ENCODE results near the gene SIAH1.
"Not testable (repeated sequence)": the region's sequence is repeated elsewhere in the genome, so short reads cannot be mapped to it uniquely, and the experiment has no call there.

SIAH1 gene

DNA sequence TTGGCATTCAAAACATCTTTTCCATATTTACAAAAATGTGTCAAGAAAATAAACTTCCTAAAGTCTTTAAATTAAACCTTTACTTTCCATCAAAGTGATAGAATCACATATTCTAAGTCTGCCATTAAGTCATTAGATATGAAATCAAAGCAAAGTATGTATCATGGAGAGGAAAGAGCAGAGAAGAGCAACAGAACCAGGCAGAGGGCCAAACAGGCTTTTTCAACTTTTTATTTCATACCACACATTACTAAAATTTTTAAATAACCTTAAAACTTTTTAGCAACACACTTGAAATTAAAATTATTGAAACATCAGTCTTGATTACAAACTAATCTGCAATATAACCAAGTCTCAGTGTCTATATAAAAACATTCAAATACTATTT is 13.8 kb downstream of the SIAH1 start:
- ChIA-PET POLR2A (no interaction called here), CTCF (no interaction called here)

DNA sequence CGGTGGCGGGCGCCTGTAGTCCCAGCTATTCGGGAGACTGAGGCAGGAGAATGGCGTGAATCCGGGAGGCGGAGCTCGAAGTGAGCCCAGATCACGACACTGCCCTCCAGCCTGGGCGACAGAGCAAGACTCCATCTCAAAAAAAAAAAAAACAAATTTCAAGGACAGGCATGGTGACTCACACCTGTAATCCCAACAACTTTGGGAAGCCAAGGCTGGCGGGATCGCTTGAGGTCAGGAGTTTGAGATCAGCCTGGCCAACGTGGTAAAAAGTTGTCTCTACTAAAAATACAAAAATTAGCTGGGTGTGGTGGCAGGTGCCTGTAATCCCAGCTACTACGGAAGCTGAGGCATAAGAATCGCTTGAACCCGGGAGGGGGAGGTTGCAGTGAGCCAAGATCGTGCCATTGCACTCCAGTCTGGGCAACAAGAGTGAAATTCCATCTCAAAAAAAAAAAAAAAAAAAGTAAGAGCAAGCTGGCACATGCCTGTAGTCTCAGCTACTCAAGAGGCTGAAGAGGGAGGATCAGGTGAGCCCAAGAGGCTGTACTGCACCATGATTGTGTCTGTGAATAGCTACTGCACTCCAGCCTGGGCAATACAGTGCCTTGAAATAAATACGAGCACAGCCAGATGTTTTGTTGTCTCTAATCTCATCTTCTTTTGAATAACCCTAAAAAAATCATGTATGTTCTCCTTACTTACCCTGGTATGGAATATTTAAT is 14.4 kb downstream of the SIAH1 start:
- 97% methylated on average over 9 of the region's 18 CpGs for WGBS (ENCODE audit: insufficient coverage)
- H3K27me3 ChIP-seq (replicated peaks in 2 of 5; ENCODE audit: control insufficient read depth in 4 of 5, insufficient read depth in 5 of 5, low read length in 4 of 5); H3K27ac ChIP-seq (ENCODE audit: insufficient read depth in 1 of 2, low read depth in 1 of 2, low read length in 2 of 2, poor library complexity in 1 of 2, severe bottlenecking in 2 of 2); H3K36me3 ChIP-seq (ENCODE audit: control insufficient read depth in 4 of 4, insufficient read depth in 4 of 4, low read length in 3 of 4); DNase-seq; POLR2A ChIA-PET; H3K4me3 ChIP-seq (ENCODE audit: control insufficient read depth in 1 of 7, extremely low read depth in 1 of 7, insufficient read depth in 4 of 7, low read depth in 2 of 7, low read length in 6 of 7); H3K9me3 ChIP-seq (ENCODE audit: control extremely low read depth in 1 of 5, control insufficient read depth in 4 of 5, insufficient read depth in 2 of 5, low read depth in 1 of 5, low read length in 4 of 5): not testable (repeated sequence)
- peaks cover 9 to 39% (median 17%) of the 10 kb centered on the region in 4 experiments for H3K4me1 ChIP-seq (ENCODE audit: control extremely low read depth in 1 of 4, control insufficient read depth in 4 of 4, insufficient read depth in 4 of 4, low read length in 3 of 4)
- CTCF ChIA-PET, result interaction anchor here (0.7 to 1.4 kb wide), 2 partner anchors 10 to 15 kb away, joined by 3 to 5 read pairs; no protein-coding TSS in a partner anchor

More for the DNA sequence above, 13.8 kb downstream of the SIAH1 start:
- no peaks in the 10 kb centered on the region for H3K27me3 ChIP-seq (replicated peaks in 2 of 5; ENCODE audit: control insufficient read depth in 4 of 5, insufficient read depth in 5 of 5, low read length in 4 of 5)
- no peak overlapping the region for H3K27ac ChIP-seq (ENCODE audit: insufficient read depth in 1 of 2, low read depth in 1 of 2, low read length in 2 of 2, poor library complexity in 1 of 2, severe bottlenecking in 2 of 2)
- no peaks in the 10 kb centered on the region for H3K9me3 ChIP-seq (ENCODE audit: control extremely low read depth in 1 of 5, control insufficient read depth in 4 of 5, insufficient read depth in 2 of 5, low read depth in 1 of 5, low read length in 4 of 5)
- H3K36me3 ChIP-seq (ENCODE audit: control insufficient read depth in 4 of 4, insufficient read depth in 4 of 4, low read length in 3 of 4), result no peaks in the 10 kb centered on the region
- peaks cover 7 to 36% (median 15%) of the 10 kb centered on the region in 4 experiments for H3K4me1 ChIP-seq (ENCODE audit: control extremely low read depth in 1 of 4, control insufficient read depth in 4 of 4, insufficient read depth in 4 of 4, low read length in 3 of 4)
- no peak for DNase-seq
- H3K4me3 ChIP-seq (ENCODE audit: control insufficient read depth in 1 of 7, extremely low read depth in 1 of 7, insufficient read depth in 4 of 7, low read depth in 2 of 7, low read length in 6 of 7), result no peak overlapping the region

DNA sequence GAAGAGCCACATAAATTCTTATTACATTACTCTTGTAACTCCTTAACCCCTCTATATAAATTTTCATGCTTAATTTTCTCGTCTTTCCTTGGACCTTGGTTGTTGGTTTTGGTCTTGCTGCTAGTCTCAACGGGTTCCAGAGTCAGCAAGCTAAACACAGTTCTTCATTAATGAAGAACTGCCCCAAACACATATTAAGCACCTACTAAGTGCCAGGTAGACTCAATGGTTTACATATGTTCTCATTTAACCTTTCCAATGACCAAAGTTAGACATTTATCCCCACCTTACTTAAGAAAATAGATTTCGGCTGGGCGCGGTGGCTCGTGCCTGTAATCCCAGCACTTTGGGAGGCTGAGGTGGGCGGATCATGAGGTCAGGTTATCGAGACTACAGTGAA is 15.0 kb downstream of the SIAH1 start:
- peaks cover 12 to 44% (median 22%) of the 10 kb centered on the region in 4 experiments for H3K4me1 ChIP-seq (ENCODE audit: control extremely low read depth in 1 of 4, control insufficient read depth in 4 of 4, insufficient read depth in 4 of 4, low read length in 3 of 4)
- no peak overlapping the region for H3K4me3 ChIP-seq (ENCODE audit: control insufficient read depth in 1 of 7, extremely low read depth in 1 of 7, insufficient read depth in 4 of 7, low read depth in 2 of 7, low read length in 6 of 7)
- H3K36me3 ChIP-seq (ENCODE audit: control insufficient read depth in 4 of 4, insufficient read depth in 4 of 4, low read length in 3 of 4), result no peaks in the 10 kb centered on the region
- no peaks in the 10 kb centered on the region for H3K27me3 ChIP-seq (replicated peaks in 2 of 5; ENCODE audit: control insufficient read depth in 4 of 5, insufficient read depth in 5 of 5, low read length in 4 of 5)
- ChIA-PET POLR2A (interaction anchor here (0.6 kb wide), 1 partner anchor 1330 kb away, joined by 3 read pairs; no protein-coding TSS in a partner anchor), CTCF (interaction anchor here (0.7 to 2.6 kb wide), 7 partner anchors 9 to 253 kb away, joined by 3 to 8 read pairs (median 5); no protein-coding TSS in a partner anchor)
- 86% methylated on average over 8 of the region's 8 CpGs for WGBS (ENCODE audit: insufficient coverage)
- H3K9me3 ChIP-seq (ENCODE audit: control extremely low read depth in 1 of 5, control insufficient read depth in 4 of 5, insufficient read depth in 2 of 5, low read depth in 1 of 5, low read length in 4 of 5), result no peaks in the 10 kb centered on the region
- DNase-seq, result no peak
- H3K27ac ChIP-seq (ENCODE audit: insufficient read depth in 1 of 2, low read depth in 1 of 2, low read length in 2 of 2, poor library complexity in 1 of 2, severe bottlenecking in 2 of 2), result no peak overlapping the region

DNA sequence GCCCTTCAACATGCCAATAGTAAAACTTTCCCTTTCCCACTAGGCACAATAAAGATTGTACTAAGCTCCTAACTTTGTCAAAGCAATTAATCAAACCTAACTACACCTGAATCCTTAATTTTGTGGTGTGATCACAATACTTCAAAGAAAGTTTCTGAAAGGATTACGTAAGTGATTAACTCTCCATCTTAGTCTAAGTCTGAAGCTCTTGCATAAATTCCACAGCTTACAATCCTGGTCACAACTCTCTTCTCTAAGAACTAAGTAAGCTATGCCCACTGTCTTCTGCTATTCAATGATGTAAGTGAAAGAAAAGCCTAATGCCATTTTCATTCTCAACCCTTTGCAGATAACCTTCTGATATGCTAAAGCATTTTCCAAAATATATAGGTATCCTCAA is 15.4 kb downstream of the SIAH1 start:
- CTCF ChIA-PET, result interaction anchor here (0.8 to 2.6 kb wide), 6 partner anchors 9 to 254 kb away, joined by 3 to 8 read pairs (median 6); no protein-coding TSS in a partner anchor

DNA sequence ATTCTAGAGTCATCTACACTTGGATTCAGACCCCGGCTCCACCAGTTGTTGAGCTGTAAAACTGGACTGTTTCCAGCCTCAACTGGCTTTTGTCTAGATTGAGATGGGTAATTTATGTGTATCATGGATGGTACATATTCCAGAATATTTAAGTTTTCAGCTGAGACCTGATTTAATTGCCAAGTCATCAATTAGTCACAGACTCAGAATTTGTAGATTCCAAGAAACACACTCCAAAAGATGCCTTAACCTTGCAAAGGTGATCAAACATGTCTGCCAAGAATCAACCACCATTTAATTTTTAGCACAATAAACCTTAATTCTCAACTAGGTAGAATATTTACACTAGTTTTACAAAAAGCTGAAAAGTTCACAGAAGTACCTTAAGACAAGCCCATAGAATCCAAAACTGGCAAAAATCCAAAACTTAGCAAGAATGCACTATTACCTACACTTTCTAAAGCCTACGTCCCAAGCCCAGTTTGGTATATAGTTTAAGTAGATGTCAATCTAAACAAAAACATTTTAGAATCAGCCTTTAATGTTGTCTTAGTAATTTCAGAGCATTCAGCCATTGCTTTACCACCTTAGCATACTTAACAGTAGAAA is 17.7 kb downstream of the SIAH1 start:
- WGBS (ENCODE audit: insufficient coverage), result 90% methylated on average over 1 of the region's 2 CpGs
- H3K9me3 ChIP-seq (ENCODE audit: control extremely low read depth in 1 of 5, control insufficient read depth in 4 of 5, insufficient read depth in 2 of 5, low read depth in 1 of 5, low read length in 4 of 5), result no peaks in the 10 kb centered on the region
- CTCF ChIA-PET, result interaction anchor here (1.2 to 2.6 kb wide), 3 partner anchors 8 to 15 kb away, joined by 3 to 8 read pairs (median 5); no protein-coding TSS in a partner anchor
- no peak overlapping the region for H3K4me3 ChIP-seq (ENCODE audit: control insufficient read depth in 1 of 7, extremely low read depth in 1 of 7, insufficient read depth in 4 of 7, low read depth in 2 of 7, low read length in 6 of 7)
- peaks cover 9 to 30% (median 18%) of the 10 kb centered on the region in 4 experiments for H3K4me1 ChIP-seq (ENCODE audit: control extremely low read depth in 1 of 4, control insufficient read depth in 4 of 4, insufficient read depth in 4 of 4, low read length in 3 of 4)
- no peaks in the 10 kb centered on the region for H3K27me3 ChIP-seq (replicated peaks in 2 of 5; ENCODE audit: control insufficient read depth in 4 of 5, insufficient read depth in 5 of 5, low read length in 4 of 5)
- POLR2A ChIA-PET, result no interaction called here
- H3K27ac ChIP-seq (ENCODE audit: insufficient read depth in 1 of 2, low read depth in 1 of 2, low read length in 2 of 2, poor library complexity in 1 of 2, severe bottlenecking in 2 of 2), result no peak overlapping the region
- no peak for DNase-seq
- H3K36me3 ChIP-seq (ENCODE audit: control insufficient read depth in 4 of 4, insufficient read depth in 4 of 4, low read length in 3 of 4), result no peaks in the 10 kb centered on the region

More for the DNA sequence above, 15.4 kb downstream of the SIAH1 start:
- peaks cover 12 to 46% (median 22%) of the 10 kb centered on the region in 4 experiments for H3K4me1 ChIP-seq (ENCODE audit: control extremely low read depth in 1 of 4, control insufficient read depth in 4 of 4, insufficient read depth in 4 of 4, low read length in 3 of 4)
- no CpG with 5 or more reads among the region's 1 CpG for WGBS (ENCODE audit: insufficient coverage)
- H3K36me3 ChIP-seq (ENCODE audit: control insufficient read depth in 4 of 4, insufficient read depth in 4 of 4, low read length in 3 of 4), result no peaks in the 10 kb centered on the region
- POLR2A ChIA-PET, result interaction anchor here (0.6 kb wide), 2 partner anchors 120 to 1330 kb away, joined by 3 read pairs; no protein-coding TSS in a partner anchor
- H3K27ac ChIP-seq (ENCODE audit: insufficient read depth in 1 of 2, low read depth in 1 of 2, low read length in 2 of 2, poor library complexity in 1 of 2, severe bottlenecking in 2 of 2), result no peak overlapping the region
- DNase-seq, result no peak
- no peaks in the 10 kb centered on the region for H3K9me3 ChIP-seq (ENCODE audit: control extremely low read depth in 1 of 5, control insufficient read depth in 4 of 5, insufficient read depth in 2 of 5, low read depth in 1 of 5, low read length in 4 of 5)
- H3K27me3 ChIP-seq (replicated peaks in 2 of 5; ENCODE audit: control insufficient read depth in 4 of 5, insufficient read depth in 5 of 5, low read length in 4 of 5), result no peaks in the 10 kb centered on the region
- H3K4me3 ChIP-seq (ENCODE audit: control insufficient read depth in 1 of 7, extremely low read depth in 1 of 7, insufficient read depth in 4 of 7, low read depth in 2 of 7, low read length in 6 of 7), result no peak overlapping the region

DNA sequence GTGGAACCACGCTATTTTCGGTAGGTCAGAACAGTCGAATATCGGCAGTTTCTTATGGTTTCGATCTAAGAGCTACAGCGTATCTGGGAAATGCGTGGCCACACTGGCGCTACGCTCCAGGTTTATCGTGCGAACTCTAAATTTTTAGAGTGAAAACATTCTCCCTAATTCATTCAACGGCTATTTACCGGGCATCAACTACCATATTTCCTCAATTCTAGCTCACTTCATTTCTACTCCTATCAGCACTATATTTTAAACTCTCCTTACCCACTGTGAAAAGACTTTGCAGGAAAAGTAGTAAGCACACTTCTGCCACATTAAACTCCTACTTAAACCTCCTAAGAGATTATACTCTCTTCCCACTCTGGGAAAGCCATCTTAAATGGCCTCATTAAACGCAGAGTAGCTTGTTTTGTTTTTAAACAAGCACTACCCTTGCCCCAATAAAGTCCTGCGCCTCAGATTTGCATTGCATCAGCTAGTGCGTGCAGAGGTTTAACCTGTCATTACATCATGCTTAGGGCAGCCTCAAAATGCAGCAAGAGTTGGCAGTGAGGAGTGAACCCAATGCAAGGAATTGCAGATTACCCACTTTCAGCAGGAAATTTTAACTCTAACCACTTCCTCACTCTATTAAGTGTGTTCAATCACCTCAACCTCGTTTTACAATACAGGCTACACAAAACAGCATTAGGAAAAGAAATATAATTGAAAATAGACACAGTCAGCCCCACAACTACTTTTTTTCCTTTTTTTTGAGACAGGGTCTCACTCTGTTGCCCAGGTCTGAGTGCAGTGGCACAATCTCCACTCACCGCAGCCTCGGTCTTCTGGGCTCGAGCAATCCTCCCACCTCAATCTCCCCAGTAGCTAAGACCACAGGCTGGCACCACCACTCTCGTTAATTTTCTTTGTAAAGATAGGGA is 18.8 kb downstream of the SIAH1 start:
- ChIA-PET POLR2A (interaction anchor here (0.9 kb wide), 1 partner anchor 19 kb away, joined by 5 read pairs; the partner anchor contains the start of gene SIAH1), CTCF (interaction anchor here (0.7 to 2.5 kb wide), 11 partner anchors 8 to 257 kb away, joined by 3 to 17 read pairs (median 4); partner anchors contain the start of gene SIAH1)
- Histone ChIP-seq H3K4me3 (ENCODE audit: control insufficient read depth in 1 of 7, extremely low read depth in 1 of 7, insufficient read depth in 4 of 7, low read depth in 2 of 7, low read length in 6 of 7) (peak overlapping the region; percentile 24 to 98 (median 76)), H3K4me1 (ENCODE audit: control extremely low read depth in 1 of 4, control insufficient read depth in 4 of 4, insufficient read depth in 4 of 4, low read length in 3 of 4) (peaks cover 9 to 30% (median 20%) of the 10 kb centered on the region in 4 experiments), H3K36me3 (ENCODE audit: control insufficient read depth in 4 of 4, insufficient read depth in 4 of 4, low read length in 3 of 4) (peaks cover 0 to 9% (median 6%) of the 10 kb centered on the region in 4 experiments), H3K9me3 (ENCODE audit: control extremely low read depth in 1 of 5, control insufficient read depth in 4 of 5, insufficient read depth in 2 of 5, low read depth in 1 of 5, low read length in 4 of 5) (no peaks in the 10 kb centered on the region), H3K27ac (ENCODE audit: insufficient read depth in 1 of 2, low read depth in 1 of 2, low read length in 2 of 2, poor library complexity in 1 of 2, severe bottlenecking in 2 of 2) (peak overlapping the region; percentile 28 to 90), H3K27me3 (replicated peaks in 2 of 5; ENCODE audit: control insufficient read depth in 4 of 5, insufficient read depth in 5 of 5, low read length in 4 of 5) (no peaks in the 10 kb centered on the region)
- peak; percentile 63 to 90 (median 87) for DNase-seq
- WGBS (ENCODE audit: insufficient coverage), result 13% methylated on average over 20 of the region's 21 CpGs
